Body of pancreas (tissue), 4 donors: ENCODE measurements around the gene TENT5C. TPM values are rescaled to one million over a fixed set of nuclear protein-coding genes. Genes with fewer than 3 reads are reported as not detected.
A peak's percentile ranks its signal among the peaks of the same experiment; 100 is the strongest.

Experiments used
- ATAC-seq: fragments of 150-250 bp; one replicate; pipeline ENCODE4 v1.9.1; 2016
- DNase-seq, 4 donors: peaks; one replicate each; pipeline ENCODE4 v3.0.0-alpha.2; 2019
- H3K27ac ChIP-seq, 4 donors: fragments of 200-600 bp; sonication (generic); 1 replicate in 3 of 4; 2 replicates in 1 of 4; pipeline versions ENCODE4 v1.5.1 to v1.6.1; 2016 to 2019; ENCODE audit warnings: mild to moderate bottlenecking in 1 of 4, mixed read lengths in 1 of 4, moderate library complexity in 1 of 4
- H3K27me3 ChIP-seq, 2 donors: fragments of 200-600 bp; sonication (generic); one replicate each; pipeline ENCODE4 v1.6.0; 2016; ENCODE audit warnings: mild to moderate bottlenecking in 1 of 2
- H3K36me3 ChIP-seq, 2 donors: fragments of 200-600 bp; sonication (generic); replicated peaks in 1 of 2; 2 replicates each; pipeline ENCODE4 v1.5.1; 2016; ENCODE audit warnings: low read depth in 2 of 2; ENCODE audit not compliant: insufficient read depth in 1 of 2
- H3K4me1 ChIP-seq: fragments of 200-600 bp; sonication (generic); one replicate; pipeline ENCODE4 v1.6.0; 2016
- H3K4me3 ChIP-seq, 2 donors: fragments of 200-600 bp; sonication (generic); 1 replicate in 1 of 2; 2 replicates in 1 of 2; pipeline ENCODE4 v1.5.1; 2016 to 2019
- H3K9me3 ChIP-seq, 3 donors: fragments of 200-600 bp; sonication (generic); 1 replicate in 2 of 3; 2 replicates in 1 of 3; pipeline ENCODE4 v1.5.1; 2016
- CTCF ChIP-seq, 7 experiments: fragments of 450-650 bp in 4 of 7; fragments of 200-600 bp in 3 of 7; sonication (generic) in 3 of 7; IDR thresholded peaks; one replicate each; pipeline ENCODE4 v1.5.1; 2016 to 2019; ENCODE audit warnings: antibody characterized with exemption in 7 of 7
- POLR2A ChIP-seq, 3 donors: fragments of 450-650 bp; IDR thresholded peaks; one replicate each; pipeline ENCODE4 v1.6.1; 2016; ENCODE audit warnings: antibody characterized with exemption in 3 of 3, mild to moderate bottlenecking in 2 of 3
- WGBS, 2 donors: methylation state at CpG; one replicate each; pipeline ENCODE4 v1.1.5; 2017; 5-methylcytosine and 5-hydroxymethylcytosine counted together
- intact Hi-C: fragments of 100-400 bp; cut with DNase I; formaldehyde crosslinking; loops from one replicate; pipeline ENCODE4 v1.15.1; 2023
- total RNA-seq, 2 donors: library from RNA; depleted of rRNA; stranded (reverse); fragments of >200 nt; gene quantifications; one replicate each; pipeline ENCODE4 v1.1.0, GENCODE V29; 2016

TENT5C gene
- total RNA-seq, 2 donors from 2014 or later: 30.0 to 39.7 TPM

GRCh38 chr1:117570988-117571409, 34.8 kb upstream of the TENT5C start:
- DNase-seq (peak; percentile 74 to 87 (median 84)), ATAC-seq (peak; percentile 84)
- no peaks in the 10 kb centered on the region for H3K9me3 ChIP-seq
- H3K4me1 ChIP-seq: peaks cover 60% of the 10 kb centered on the region
- H3K27me3 ChIP-seq: no peaks in the 10 kb centered on the region
- intact Hi-C loops: no loop called here
- 19 to 36% methylated on average over 4 to 8 of the region's 8 CpGs for WGBS, 2 donors
- peak overlapping the region; percentile 67 to 81 (median 75) for H3K27ac ChIP-seq
- H3K36me3 ChIP-seq: no peaks in the 10 kb centered on the region
- TF ChIP-seq CTCF (IDR thresholded peaks at IDR 0.05) (no peak), POLR2A (IDR thresholded peaks at IDR 0.05) (peak; percentile 23 to 48 (median 32))
- H3K4me3 ChIP-seq: no peak overlapping the region

GRCh38 chr1:117571496-117571895, 34.4 kb upstream of the TENT5C start:
- no peaks in the 10 kb centered on the region for H3K9me3 ChIP-seq
- ATAC-seq (no peak), DNase-seq (no peak)
- no peaks in the 10 kb centered on the region for H3K27me3 ChIP-seq
- peaks cover 63% of the 10 kb centered on the region for H3K4me1 ChIP-seq
- no peaks in the 10 kb centered on the region for H3K36me3 ChIP-seq
- WGBS, 2 donors: 42 to 65% methylated on average over 5 of the region's 5 CpGs
- TF ChIP-seq CTCF (IDR thresholded peaks at IDR 0.05) (no peak), POLR2A (IDR thresholded peaks at IDR 0.05) (no peak)
- intact Hi-C loops: no loop called here
- H3K4me3 ChIP-seq: no peak overlapping the region
- peak overlapping the region; percentile 67 to 81 (median 75) for H3K27ac ChIP-seq

- Histone ChIP-seq H3K9me3 (no peaks in the 10 kb centered on the region), H3K36me3 (no peaks in the 10 kb centered on the region), H3K4me3 (no peak overlapping the region), H3K27ac (peak overlapping the region in 2 of 4 donors; percentile 48 to 53), H3K27me3 (no peaks in the 10 kb centered on the region), H3K4me1 (peaks cover 70% of the 10 kb centered on the region)
- DNase-seq (peak in 1 of 4 donors; percentile 39), ATAC-seq (no peak)
- TF ChIP-seq CTCF (IDR thresholded peaks at IDR 0.05): no peak
- no peak for TF ChIP-seq POLR2A (IDR thresholded peaks at IDR 0.05)
- 43 to 61% methylated on average over 4 of the region's 4 CpGs for WGBS, 2 donors
- intact Hi-C loops: no loop called here
Observed at GRCh38 chr1:117572546-117572945, 33.3 kb upstream of the TENT5C start.

- TF ChIP-seq CTCF (IDR thresholded peaks at IDR 0.05): no peak
- no peak for TF ChIP-seq POLR2A (IDR thresholded peaks at IDR 0.05)
- Histone ChIP-seq H3K27me3 (no peaks in the 10 kb centered on the region), H3K36me3 (no peaks in the 10 kb centered on the region), H3K4me3 (no peak overlapping the region), H3K4me1 (peaks cover 73% of the 10 kb centered on the region), H3K27ac (peak overlapping the region; percentile 24 to 55 (median 47)), H3K9me3 (no peaks in the 10 kb centered on the region)
- DNase-seq (peak; percentile 62 to 84 (median 78)), ATAC-seq (peak; percentile 53)
- intact Hi-C loops: no loop called here
- 54 to 70% methylated on average over 8 to 10 of the region's 10 CpGs for WGBS, 2 donors
Observed at GRCh38 chr1:117573386-117574023, 32.3 kb upstream of the TENT5C start.
